ENCODE data around the gene AFG1L.

DNA sequence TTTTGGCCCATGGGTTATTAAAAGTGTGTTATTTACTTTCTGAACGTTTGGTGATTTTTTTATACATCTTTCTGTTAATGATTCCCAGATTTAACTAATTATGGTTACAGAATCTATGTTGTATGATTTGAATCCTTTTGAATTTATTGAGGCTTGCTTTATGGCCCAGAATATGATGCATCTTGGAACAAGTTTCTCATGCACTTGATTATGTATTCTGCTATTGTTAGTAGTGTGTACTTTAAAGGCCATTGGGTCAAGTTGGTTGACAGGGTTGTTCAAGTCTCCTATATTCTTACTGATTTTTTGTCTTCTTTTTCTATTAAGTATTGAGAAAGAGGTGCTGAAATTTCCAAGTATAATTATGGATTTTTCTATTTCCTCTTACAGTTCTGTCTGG lies 160.8 kb downstream of the AFG1L start:
- TF ChIP-seq, protein P1, sequence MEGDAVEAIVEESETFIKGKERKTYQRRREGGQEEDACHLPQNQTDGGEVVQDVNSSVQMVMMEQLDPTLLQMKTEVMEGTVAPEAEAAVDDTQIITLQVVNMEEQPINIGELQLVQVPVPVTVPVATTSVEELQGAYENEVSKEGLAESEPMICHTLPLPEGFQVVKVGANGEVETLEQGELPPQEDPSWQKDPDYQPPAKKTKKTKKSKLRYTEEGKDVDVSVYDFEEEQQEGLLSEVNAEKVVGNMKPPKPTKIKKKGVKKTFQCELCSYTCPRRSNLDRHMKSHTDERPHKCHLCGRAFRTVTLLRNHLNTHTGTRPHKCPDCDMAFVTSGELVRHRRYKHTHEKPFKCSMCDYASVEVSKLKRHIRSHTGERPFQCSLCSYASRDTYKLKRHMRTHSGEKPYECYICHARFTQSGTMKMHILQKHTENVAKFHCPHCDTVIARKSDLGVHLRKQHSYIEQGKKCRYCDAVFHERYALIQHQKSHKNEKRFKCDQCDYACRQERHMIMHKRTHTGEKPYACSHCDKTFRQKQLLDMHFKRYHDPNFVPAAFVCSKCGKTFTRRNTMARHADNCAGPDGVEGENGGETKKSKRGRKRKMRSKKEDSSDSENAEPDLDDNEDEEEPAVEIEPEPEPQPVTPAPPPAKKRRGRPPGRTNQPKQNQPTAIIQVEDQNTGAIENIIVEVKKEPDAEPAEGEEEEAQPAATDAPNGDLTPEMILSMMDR (IDR thresholded peaks at IDR 0.05; ENCODE audit: insufficient read depth, low read length) = no peak
- TF ChIP-seq SPI1 (IDR thresholded peaks at IDR 0.05; ENCODE audit: borderline replicate concordance, low read depth) (no peak), POLR2AphosphoS5 (IDR thresholded peaks at IDR 0.05; ENCODE audit: low read depth) (no peak)
- TF ChIP-seq, protein P2, sequence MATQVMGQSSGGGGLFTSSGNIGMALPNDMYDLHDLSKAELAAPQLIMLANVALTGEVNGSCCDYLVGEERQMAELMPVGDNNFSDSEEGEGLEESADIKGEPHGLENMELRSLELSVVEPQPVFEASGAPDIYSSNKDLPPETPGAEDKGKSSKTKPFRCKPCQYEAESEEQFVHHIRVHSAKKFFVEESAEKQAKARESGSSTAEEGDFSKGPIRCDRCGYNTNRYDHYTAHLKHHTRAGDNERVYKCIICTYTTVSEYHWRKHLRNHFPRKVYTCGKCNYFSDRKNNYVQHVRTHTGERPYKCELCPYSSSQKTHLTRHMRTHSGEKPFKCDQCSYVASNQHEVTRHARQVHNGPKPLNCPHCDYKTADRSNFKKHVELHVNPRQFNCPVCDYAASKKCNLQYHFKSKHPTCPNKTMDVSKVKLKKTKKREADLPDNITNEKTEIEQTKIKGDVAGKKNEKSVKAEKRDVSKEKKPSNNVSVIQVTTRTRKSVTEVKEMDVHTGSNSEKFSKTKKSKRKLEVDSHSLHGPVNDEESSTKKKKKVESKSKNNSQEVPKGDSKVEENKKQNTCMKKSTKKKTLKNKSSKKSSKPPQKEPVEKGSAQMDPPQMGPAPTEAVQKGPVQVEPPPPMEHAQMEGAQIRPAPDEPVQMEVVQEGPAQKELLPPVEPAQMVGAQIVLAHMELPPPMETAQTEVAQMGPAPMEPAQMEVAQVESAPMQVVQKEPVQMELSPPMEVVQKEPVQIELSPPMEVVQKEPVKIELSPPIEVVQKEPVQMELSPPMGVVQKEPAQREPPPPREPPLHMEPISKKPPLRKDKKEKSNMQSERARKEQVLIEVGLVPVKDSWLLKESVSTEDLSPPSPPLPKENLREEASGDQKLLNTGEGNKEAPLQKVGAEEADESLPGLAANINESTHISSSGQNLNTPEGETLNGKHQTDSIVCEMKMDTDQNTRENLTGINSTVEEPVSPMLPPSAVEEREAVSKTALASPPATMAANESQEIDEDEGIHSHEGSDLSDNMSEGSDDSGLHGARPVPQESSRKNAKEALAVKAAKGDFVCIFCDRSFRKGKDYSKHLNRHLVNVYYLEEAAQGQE (IDR thresholded peaks at IDR 0.05; ENCODE audit: insufficient replicate concordance, low read depth) = no peak

Measured in HL-60 (cell line).